HG03558 (cell line): ENCODE results near the gene TRIM2.

Experiments used
- ATAC-seq: cut with Tn5 transposase; IDR thresholded peaks from one replicate; pipeline ENCODE4 v1.9.1; 2021; ENCODE audit warnings: moderate number of reproducible peaks; ENCODE audit not compliant: unreplicated experiment; ENCODE audit errors: extremely low read depth

Gene TRIM2

DNA sequence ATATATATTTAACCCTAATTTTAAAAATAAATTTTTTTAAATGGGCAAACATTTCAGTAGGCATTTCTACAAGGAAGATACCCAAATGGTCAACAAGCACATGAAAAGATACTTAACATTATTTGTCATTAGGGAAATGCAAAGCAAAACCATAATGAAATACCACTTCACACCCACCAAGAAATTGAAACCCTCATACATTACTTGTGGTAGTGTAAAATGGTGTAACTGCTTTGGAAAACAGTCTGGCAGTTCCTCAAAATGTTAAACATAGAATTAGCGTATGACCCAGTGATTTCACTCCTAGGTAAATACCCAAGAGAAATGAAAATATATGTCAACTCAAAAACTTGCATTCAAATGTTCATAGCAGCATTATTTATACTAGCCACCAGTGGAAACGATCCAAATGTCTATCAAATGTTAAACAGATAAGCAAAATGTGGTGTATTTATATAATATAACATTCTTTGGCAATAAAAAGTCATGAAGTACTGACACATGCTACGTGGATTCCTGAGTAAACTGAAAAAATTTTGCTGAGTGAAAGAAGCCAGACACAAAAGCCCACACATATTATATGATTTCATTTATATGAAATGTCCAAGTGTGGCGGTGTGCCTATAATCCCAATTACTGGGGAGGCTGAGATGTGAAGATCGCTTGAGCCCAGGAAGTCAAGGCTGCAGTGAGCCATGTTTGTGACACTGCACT, 16.6 kb downstream of the TRIM2 start:
- ATAC-seq, result no peak

DNA sequence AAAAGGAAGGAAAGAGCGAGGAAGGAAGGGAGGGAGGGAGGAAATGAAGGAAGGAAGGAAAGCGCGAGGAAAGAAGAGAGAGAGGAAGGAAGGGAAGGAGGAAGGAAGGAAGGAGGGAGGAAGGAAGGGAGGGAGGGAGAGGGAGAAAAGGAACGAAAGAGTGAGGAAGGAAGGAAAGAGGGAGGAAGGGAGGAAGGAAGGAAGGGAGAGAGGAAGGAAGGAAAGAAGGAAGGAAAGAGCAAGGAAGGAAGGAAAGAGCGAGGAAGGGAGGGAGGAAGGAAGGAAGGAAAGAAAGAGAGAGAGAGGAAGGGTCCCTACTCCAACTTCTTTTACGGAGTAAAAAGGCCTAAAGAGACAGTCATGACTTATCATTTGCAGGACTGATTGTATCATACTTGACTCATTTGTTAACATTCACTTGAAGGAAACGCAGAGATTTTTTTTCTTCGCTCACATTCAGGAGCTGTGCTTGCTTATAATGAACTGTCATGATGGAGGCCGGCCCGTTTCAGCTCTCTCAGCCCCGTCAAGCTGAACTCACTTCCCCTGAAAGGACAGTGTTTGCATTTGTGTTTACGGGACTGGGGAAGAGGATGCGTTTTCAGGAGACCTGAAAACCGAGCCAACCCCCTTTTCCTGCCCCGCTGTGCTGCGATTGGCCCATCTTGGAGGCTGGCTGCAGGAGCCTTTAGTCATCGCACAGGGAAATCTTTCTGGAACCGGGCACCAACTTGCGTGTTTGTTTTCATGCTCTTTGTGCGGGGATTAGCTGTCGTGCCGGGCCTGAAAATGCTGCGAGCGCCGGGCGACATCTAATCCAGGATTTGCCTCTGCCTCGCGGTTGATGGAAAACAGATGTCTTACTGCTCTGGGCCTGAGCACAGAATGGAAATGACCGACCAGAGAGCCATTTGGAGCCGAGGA, 17.8 kb downstream of the TRIM2 start:
- no peak for ATAC-seq

DNA sequence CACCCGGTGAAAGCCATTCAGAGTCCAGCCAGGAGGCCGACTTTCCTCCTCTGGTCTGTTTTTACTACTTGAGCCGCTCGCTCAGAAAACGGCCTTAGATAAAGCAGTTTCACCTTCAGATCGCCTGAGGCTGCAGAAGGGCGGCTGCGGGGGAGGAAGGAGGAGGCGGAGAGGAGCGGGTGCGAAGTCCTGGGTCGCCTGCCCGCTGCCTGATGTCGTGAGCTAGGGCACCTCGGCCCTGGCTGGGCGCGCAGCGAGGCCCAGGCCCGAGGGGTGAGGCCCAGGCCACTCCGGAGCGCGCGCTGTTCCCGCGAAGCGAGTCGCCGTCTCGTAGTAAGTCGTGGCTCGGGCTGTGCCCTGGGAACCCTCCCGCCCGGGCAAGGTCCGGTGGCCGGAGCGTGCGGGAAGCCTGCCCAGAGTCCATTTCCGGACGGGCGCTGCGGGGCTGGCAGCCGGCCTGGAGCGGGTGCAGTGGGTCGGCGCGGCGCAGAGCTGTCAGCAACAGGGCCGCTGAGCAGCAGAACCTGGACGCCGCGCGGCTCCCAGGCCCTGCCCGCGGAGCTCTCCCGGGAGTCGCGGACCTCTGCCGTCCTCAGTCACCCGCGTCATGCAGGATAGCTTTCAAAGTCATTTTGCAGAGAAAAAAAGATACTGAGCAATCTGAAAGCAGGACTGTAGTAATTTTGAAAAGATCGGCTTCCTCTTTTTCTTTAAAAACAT, 18.6 kb downstream of the TRIM2 start:
- no peak for ATAC-seq

DNA sequence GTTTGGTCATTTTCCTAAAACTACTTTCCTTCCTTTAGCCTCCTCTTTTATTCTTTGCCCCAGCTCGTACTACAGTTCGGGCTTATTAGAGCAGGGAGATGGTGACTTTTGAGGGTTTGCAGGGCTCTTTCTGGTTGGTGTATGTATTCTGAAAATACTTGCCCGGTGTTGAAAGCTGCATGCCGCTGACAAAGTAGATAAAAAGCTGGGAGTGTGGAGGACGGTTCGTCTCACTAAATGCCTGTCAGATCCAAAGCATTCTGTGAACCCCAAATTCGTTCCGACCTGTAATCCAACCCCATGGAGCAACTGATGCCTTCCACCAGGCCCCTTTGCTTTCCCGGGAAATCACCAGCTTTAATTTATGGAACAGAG, 19.2 kb downstream of the TRIM2 start:
- ATAC-seq, result no peak

DNA sequence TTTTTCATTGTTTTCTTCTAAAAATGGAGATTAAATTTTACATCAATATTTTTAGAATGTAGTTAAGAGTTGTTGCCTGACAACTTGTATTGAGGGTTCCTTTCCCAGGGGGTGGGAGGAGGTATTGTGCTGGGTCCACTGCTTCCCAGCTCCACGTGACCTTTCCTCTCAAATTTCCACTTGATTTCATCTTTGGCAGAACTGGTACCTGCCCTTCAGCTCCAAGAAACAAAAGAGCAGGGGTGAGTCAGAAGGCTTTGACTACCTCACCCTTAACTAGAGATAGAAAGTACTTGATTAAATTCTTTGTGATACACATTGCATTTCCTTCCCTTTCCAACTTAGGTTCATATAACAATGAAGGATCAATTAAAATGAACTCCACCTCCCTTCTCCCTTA, 19.7 kb downstream of the TRIM2 start:
- ATAC-seq, result no peak

DNA sequence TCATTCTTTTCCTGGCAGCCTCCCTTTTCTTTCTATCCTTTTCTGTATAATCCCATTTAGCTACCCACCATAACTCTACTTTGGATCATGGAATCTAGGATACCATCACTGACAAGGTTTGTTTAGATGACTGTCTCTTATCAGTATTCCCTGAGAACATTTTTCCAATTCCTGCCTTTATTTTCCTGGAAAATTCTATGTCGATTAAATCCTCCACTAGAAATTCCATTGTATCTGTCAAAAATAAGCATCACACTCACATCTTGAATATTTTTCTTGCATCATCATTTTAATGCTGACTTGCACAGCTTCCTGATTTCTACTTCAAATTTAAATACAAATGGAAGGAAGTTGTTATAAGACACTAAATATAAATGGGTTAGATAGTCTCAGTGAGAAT, 20.2 kb downstream of the TRIM2 start:
- no peak for ATAC-seq

DNA sequence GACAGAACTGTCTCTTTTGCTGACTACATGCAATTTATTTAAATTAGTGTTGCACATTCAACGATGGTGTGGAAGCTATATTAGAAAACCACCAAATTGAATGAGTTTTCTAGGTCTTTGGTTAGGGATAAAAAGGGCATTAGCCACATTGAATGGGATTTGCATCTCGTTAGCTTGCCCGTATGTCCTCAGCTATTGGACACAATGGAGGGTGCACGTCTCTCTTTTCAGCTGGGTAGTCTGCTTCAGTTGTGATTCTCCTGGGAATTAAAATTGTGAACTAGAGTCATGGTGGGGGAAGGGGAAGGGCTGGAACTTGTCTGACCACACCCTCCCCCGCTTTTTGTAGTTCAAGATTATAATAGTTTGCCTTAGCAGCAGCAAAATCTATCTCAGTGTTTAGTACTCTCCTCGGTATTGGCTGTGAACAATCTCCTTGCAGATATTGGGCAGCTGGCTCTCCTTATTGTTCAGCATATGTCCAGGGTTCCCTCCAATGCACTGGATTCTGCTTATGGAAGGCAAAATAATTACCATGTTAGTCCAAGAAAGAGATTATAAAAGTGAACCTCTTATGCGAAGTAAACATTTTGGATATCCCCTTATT, 23.3 kb downstream of the TRIM2 start:
- no peak for ATAC-seq

DNA sequence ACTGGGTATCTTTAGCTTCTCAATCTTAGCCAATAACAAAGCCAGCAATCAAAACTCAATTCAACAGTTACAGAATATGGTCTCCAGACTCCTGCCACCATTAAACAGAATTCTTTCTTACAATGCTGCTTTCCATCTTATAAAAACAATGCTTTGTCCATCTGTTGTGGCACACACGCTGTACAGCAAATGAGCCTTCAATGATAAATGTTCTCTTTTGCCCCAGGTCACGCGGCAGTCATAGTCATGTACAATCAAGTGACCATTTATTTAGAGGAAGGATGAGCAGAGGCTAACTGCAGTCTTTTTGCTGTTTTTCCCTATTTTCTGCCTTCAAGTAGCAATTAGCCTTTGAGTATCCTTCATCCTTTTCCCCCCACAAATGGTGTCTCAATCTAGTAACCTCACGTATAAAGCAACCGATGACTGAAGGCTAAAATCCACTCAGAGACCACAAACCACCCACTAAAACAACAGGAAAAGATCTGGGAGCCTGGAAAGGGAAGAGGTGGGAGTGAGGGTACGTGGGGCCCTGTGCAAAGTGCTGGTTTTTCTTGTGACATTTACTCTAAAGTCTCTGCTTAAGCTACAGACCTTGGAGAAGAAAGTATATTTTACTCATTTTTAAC, 24.4 kb downstream of the TRIM2 start:
- ATAC-seq, result no peak

DNA sequence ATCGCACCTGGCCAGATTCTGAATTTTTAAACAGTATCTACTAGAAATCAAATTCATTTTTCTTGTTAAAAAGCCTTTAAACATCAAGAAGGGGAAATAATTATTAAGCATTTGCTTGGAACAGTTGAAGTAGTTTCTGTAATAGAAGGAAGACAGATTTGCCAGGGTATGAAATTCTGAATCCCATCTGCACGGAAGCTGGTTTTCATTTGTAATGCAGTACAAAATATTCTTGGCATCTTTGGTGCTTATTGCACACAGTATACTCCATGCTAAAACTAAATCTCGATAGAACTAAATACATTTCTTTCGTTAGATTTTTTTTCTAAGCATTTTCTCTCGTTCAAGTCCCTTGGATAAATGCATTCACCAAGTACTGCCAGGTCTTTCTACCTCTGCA, 25.3 kb downstream of the TRIM2 start:
- ATAC-seq, result no peak

DNA sequence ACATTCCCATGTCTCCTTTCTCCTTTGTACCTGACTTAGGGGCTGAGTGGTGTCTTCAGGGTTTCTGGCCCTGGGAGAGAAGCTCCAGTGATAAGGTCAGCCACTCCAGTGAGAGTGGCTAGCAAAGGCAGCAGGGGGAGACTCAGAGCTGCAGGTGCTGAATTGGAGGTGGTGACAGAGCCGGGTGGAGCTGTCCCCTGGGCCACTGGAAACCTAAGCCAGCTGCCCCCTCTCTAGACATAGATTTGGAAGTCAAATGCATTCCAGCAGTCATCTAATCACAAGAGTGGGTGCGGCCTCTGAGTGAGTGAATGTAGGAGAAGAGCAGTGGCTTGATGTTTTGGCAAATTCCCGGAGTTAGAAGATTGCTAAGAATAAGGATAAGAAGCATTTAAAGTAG, 28.5 kb downstream of the TRIM2 start:
- ATAC-seq, result no peak

DNA sequence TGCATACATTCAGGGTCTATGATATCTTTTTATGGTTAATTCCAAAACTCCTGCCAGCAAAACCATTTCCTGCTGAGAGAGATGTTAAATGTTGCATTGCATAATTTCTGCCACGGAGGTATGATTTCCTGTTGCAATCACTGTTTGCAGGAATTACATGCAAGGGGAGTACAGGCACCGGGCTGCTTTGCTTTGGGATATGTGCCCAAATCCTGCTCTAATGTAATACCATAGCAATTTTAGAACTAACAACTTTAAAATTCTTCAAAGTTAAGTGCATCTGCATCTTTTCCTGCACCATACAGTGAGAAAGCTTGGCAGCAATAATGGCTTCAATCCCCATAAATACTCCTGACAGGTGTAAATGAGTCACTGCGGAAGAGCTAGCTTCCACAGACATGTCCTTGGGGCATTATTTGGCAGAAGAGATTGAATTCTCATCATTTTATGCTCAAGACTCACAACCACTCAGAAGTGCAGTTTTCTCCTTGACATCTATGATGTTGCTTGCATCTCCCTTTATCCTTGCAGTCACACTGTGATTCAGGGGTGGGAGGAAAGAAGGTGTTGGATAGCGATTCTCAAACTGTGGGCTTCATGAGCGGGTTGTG, 29.6 kb downstream of the TRIM2 start:
- ATAC-seq, result no peak

DNA sequence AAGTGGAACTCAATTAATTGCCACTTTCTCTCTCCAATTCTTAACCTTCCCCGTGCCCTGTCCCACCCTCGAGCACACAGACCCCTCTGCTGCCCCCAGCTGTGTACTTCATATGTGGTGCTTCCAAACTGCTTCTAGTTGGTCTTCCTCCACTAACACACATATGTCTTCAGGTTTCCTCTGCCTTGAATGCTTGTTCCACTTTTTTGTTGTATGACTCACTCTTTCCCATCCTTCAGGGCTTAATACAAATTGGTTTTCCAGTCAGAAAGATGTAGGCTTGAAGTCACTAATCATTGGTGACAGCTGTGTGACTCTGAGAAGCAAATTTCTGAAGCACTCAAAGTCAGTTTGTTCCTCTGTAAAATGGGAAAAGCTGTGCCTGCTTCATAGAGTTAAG, 30.6 kb downstream of the TRIM2 start:
- ATAC-seq, result no peak

DNA sequence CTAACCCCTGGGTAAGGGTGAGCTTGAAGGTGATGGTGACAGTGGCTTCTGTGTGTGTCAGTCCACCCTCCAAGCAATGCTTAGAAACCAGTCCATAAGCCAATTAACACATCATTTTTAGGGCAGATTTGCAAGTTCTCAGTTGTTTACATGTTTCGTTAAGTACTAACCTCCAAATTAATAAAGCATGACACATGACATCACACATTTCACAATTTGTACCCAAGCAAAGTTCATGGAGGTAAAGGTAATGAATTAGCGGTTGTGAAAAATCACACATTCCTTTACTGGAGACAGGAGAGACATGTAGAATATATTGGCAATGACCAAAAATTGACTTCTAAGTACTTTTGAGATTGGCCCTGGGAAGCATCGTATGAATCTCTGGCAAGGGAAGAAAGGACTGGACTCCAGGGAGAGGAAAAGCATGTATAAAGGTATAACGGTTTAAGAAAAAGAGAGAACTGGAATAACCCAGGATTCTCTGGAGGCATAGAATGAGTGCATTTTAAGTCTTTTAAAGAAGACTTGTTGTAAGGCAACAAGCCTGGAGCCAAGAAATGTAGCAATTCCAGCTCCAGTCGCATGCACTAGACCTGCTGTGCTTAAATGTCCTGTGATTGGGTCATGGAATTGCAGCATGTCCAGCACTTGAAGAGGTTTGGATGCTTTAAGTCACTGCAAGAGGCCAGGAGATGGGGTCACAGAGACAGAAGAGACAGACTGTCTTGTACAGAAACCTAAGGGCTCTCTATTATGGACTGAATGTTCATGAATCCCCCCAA, 34.1 kb downstream of the TRIM2 start:
- ATAC-seq, result no peak

DNA sequence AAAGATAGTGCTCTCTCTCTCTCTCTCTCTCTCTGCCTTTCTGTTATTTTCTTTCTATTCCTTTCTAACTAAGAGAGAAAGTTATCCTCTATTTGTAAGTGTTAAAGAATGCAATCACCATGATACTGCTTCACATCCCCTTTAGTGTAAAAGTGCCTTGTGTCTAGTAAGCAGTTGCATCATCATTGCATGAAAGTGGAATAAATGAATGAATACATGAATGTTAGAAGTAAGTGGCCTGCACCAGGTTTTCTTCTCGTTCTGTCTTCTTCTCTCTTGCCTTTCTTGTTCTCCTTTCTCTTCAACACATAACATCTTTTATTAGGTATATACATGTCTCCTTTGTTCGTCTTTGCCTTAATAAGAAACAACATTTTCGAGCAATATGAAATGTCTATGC, 35.2 kb downstream of the TRIM2 start:
- no peak for ATAC-seq

DNA sequence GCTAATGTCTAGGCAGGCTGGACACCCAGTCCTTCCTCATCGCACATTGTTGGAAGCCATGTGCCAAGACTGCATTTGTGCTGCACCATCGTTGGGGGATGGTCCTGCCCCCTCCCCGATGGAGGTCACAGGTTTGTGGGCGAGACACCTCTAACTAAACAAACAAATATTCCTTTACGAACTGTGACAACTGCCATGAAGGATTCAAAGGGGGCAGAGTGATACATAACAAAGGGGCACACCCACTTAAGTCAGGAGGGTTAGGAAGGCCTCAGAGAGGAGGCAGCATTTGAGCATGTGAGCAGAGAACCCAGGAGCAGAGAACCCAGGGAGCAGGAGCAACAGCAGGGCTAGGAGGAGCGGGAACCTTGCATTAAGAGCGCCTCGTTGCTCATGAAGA, 37.1 kb downstream of the TRIM2 start:
- ATAC-seq, result no peak

DNA sequence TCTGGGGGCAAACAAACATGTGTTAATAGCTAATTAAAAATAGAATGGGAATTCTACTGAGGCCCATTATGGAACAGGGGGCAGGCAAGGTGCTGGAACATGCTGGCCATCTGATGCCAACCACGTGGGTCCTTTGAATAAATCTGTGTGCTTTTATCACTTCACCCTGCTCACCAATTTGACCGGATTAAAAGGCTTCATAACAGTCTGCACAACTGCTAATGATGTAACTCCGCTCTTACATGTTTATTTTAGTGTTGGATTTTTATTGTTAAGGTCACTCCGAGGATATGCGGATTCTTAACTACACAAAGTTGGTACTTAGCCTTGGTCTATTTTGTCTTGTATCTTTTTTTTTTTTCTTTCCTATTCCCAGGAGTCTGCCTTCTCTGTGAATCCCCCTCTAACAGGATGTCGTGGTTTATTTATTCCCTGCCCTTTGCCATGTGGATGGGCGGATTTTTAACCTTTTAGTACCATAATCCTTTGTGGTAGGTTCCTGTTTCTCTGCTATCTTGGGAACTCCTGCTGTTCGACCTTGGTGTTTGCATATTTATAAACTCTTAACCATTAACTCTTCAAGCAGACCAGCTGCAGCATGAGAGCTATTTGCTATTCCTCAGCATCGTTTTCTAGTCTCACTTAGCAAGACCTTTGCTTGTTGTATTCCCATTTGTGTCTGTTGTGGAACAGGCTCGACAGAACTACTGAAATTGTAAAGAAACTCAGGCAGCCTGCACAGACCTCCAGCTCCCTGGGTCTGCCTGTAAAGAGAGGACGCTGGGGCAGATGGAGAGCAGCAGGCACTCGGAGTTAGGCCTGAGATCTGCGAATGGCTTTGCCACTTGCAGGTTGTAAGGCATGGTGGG, 38.0 kb downstream of the TRIM2 start:
- ATAC-seq, result no peak

DNA sequence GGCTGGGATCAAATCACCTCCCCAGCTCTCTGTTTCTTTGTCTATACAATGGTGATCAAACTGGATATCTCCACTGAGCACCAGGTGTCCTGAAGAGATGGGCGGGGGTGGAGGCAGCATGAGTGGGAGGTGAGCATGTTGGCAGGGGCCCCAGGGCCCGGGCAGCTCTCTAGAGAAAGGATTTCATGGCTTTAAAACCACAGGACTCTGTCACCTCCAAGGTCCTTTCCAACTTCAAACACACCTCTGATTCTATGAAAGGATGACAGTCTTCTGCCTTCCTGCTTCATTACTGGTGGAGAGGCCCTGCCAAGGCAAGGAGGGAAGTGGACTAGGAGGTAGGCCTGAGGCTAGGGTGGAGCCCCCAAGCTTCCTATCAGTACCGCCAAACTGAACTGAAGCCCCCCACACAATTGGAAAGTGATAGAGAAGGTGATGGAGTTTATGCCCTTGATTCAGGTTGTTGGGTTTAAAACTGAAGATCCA, 38.6 kb downstream of the TRIM2 start:
- no peak for ATAC-seq

DNA sequence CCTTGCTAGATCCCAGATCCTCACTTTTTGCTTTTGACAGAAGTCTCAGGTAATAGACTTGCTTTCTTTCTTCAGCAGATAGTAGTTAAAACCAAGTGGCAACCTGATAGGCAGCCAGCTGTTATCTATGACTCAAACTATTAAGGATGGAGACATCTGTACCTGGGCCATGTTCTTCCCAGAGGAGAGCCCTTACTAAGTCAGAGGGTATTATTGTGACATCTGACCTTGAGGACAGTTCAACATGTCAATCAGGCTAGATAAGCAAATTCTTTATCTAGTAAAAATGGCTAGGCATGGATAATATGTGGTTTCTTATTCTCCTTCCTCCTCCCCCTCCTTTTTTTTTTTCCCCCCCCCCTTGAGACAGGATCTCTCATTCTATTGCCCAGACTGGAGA, 39.2 kb downstream of the TRIM2 start:
- ATAC-seq, result no peak
